BLaER1 (cell line): ENCODE results near the gene DNAJC7.

ENCODE experiments used
- H3K27ac ChIP-seq: shearing (Covaris generic); formaldehyde crosslinking; 2 replicates; pipeline ENCODE4 v1.8.1; 2022
- H3K27me3 ChIP-seq: shearing (Covaris generic); formaldehyde crosslinking; 2 replicates; pipeline ENCODE4 v1.8.1; 2022
- H3K36me3 ChIP-seq: shearing (Covaris generic); formaldehyde crosslinking; 2 replicates; pipeline ENCODE4 v1.8.1; 2022
- H3K4me1 ChIP-seq: shearing (Covaris generic); formaldehyde crosslinking; 2 replicates; pipeline ENCODE4 v1.8.1; 2022
- H3K4me2 ChIP-seq: shearing (Covaris generic); formaldehyde crosslinking; 2 replicates; pipeline ENCODE4 v1.8.1; 2022
- H3K4me3 ChIP-seq: shearing (Covaris generic); formaldehyde crosslinking; 2 replicates; pipeline ENCODE4 v1.8.1; 2022
- H3K9ac ChIP-seq: shearing (Covaris generic); formaldehyde crosslinking; 2 replicates; pipeline ENCODE4 v1.8.1; 2022
- H3K9me3 ChIP-seq: shearing (Covaris generic); formaldehyde crosslinking; 2 replicates; pipeline ENCODE4 v1.8.1; 2022
- H4K20me1 ChIP-seq: shearing (Covaris generic); formaldehyde crosslinking; 2 replicates; pipeline ENCODE4 v1.8.1; 2022
- Cebpa-rat ChIP-seq: shearing (Covaris generic); IDR thresholded peaks from 2 replicates; pipeline ENCODE4 v1.8.1; 2022

Gene DNAJC7

DNA sequence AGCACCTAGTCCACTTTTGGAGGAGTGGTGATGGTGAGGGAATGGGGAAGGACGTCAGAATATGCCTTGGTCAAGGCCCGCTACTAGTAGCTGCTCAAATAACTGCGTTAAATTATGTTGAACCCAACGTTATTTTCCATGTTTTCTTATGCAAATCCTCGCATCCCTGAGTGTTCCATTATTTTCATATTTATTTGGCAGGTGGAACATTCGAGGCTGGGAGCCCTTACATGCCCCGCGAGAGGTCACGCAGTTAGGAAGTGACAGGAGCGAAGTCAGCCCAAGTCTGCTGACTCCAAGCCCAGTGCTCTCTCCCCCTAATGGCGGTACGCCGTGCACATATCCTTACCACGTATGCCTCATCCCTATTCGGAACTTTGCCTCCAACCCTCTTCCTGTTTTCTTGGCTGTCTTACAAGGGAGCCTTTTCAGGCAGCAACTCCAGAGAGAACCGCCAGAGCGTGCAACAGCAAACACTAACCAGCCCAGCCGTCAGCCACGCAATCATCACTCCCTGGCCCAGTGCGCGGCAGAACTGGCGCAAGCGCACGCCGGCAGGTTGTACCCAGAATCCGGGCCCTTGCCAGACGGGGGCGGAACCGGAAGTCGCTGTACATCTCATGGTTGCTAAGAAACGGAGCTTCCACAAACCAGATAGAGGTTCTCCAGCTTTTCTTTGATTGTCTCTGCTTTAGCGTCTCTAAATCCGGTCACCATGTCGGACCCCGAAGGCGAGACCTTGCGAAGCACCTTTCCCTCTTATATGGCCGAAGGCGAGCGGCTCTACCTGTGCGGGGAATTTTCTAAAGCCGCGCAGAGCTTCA is 87.0 kb downstream of the DNAJC7 start, which contains the start of gene ODAD4:
Gene ODAD4, plus strand, starts transcription at position 609 of the 824 bp plus-strand sequence. Its CDS starts 107 bp downstream, at position 716.
- peak within 1 kb of the TSS; percentile 81 for H3K4me2 ChIP-seq
- H3K27ac ChIP-seq = peak within 1 kb of the TSS; percentile 54
- H3K36me3 ChIP-seq = no peaks in the 10 kb centered on the region
- no peaks in the 10 kb centered on the region for H4K20me1 ChIP-seq
- no peaks in the 10 kb centered on the region for H3K9me3 ChIP-seq
- H3K4me1 ChIP-seq = peaks cover 75% of the 10 kb centered on the region
- no peak for TF ChIP-seq Cebpa-rat
- H3K9ac ChIP-seq = peak within 1 kb of the TSS; percentile 46; the same call in 1 of the 2 replicates
- peak within 1 kb of the TSS; percentile 63 for H3K4me3 ChIP-seq
- H3K27me3 ChIP-seq = no peaks in the 10 kb centered on the region

DNA sequence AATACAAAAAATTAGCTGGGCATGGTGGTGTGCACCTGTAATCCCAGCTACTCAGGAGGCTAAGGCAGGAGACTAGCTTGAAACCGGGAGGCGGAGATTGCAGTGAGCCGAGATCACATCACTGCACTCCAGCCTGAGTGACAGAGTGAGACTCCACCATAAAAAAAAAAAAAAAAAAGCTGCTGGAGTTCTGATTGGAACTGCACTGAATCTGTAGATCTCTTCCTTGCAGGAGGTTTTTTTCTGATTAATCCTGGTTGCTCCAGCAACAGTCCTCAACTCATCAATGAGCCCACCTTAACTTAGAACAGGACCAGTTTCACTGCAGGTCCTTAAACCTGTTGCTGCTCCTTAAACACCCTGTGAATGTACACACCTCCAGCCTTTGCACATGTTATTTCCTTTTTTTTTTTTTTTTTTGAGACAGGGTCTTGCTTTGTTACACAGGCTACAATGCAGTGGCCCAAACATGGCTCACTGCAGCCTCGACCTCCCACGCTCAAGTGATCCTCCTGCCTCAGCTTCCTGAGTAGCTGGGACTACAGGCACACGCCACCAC is 88.5 kb downstream of the DNAJC7 start:
- Histone ChIP-seq H3K9ac (no peak overlapping the region), H3K36me3 (no peaks in the 10 kb centered on the region), H3K27me3 (no peaks in the 10 kb centered on the region), H3K9me3 (no peaks in the 10 kb centered on the region), H3K4me1 (peaks cover 90% of the 10 kb centered on the region), H3K4me3 (no peak overlapping the region), H3K27ac (no peak overlapping the region), H3K4me2 (peak overlapping the region; percentile 81), H4K20me1 (no peaks in the 10 kb centered on the region)
- TF ChIP-seq Cebpa-rat = no peak
